WTC11 (cell line): Measurements from ENCODE around the gene LRIG1. TPM values are rescaled to one million over a fixed set of nuclear protein-coding genes. Genes with fewer than 3 reads are reported as not detected.
A peak's percentile ranks its signal among the peaks of the same experiment; 100 is the strongest.

Experiments
- ATAC-seq: fragments of 200-7000 bp; cut with Tn5 transposase; 2 replicates; pipeline ENCODE4 v1.10.0; 2021; ENCODE audit warnings: mild to moderate bottlenecking, moderate library complexity
- CTCF ChIA-PET: fragments of 300-600 bp; sonication (Branson Sonifier 250); formaldehyde crosslinking; loops from one replicate; lab custom pipeline; 2021; ENCODE audit warnings: antibody characterized with exemption; lab: Charles Lee
- POLR2A ChIA-PET: fragments of 350-600 bp; sonication (Branson Sonifier 250); formaldehyde crosslinking; loops from one replicate; lab custom pipeline; 2021; ENCODE audit warnings: antibody characterized with exemption; lab: Charles Lee
- DNase-seq: peaks from one replicate; pipeline ENCODE4 v3.0.0; 2021; ENCODE audit warnings: low spot score
- H3K27ac Mint-ChIP-seq: 2 replicates; pipeline ENCODE4 v1.8.0; 2021; ENCODE audit warnings: mixed read lengths
- H3K27me3 Mint-ChIP-seq: 2 replicates; pipeline ENCODE4 v1.8.0; 2021; ENCODE audit warnings: low read depth, mild to moderate bottlenecking, moderate library complexity, mixed read lengths
- H3K36me3 Mint-ChIP-seq: 2 replicates; pipeline ENCODE4 v1.8.0; 2021; ENCODE audit warnings: mixed read lengths
- H3K4me1 Mint-ChIP-seq: 2 replicates; pipeline ENCODE4 v1.8.0; 2022; ENCODE audit warnings: mixed read lengths
- H3K4me3 Mint-ChIP-seq: 2 replicates; pipeline ENCODE4 v1.8.0; 2021; ENCODE audit warnings: mild to moderate bottlenecking, moderate library complexity, mixed read lengths
- H3K9me3 Mint-ChIP-seq: 2 replicates; pipeline ENCODE4 v1.8.0; 2021; ENCODE audit warnings: mixed read lengths
- ATF1 ChIP-seq: sonication (generic); formaldehyde crosslinking; IDR thresholded peaks from 2 replicates; pipeline ENCODE4 v1.8.1; 2023; ENCODE audit warnings: mild to moderate bottlenecking, moderate library complexity, missing genetic modification reagents
- CREM ChIP-seq: sonication (generic); formaldehyde crosslinking; IDR thresholded peaks from 2 replicates; pipeline ENCODE4 v1.8.1; 2022; ENCODE audit warnings: mild to moderate bottlenecking, missing genetic modification reagents, moderate library complexity
- ELF4 ChIP-seq: sonication (generic); formaldehyde crosslinking; IDR thresholded peaks from 2 replicates; pipeline ENCODE4 v1.8.1; 2022; ENCODE audit warnings: low read depth, mild to moderate bottlenecking, moderate library complexity, missing genetic modification reagents
- FOXK1 ChIP-seq: sonication (generic); formaldehyde crosslinking; IDR thresholded peaks from 2 replicates; pipeline ENCODE4 v1.8.0; 2022; ENCODE audit warnings: mild to moderate bottlenecking, moderate library complexity, missing genetic modification reagents
- GTF2I ChIP-seq: fragments of 250-450 bp; sonication (Bioruptor Pico); conservative IDR thresholded peaks from 2 replicates; pipeline ENCODE4 v1.4.0; 2021; ENCODE audit warnings: mild to moderate bottlenecking
- IRF2 ChIP-seq: sonication (generic); formaldehyde crosslinking; IDR thresholded peaks from 2 replicates; pipeline ENCODE4 v1.8.0; 2022; ENCODE audit warnings: low read depth, missing genetic modification reagents, borderline replicate concordance
- JUN ChIP-seq: sonication (generic); formaldehyde crosslinking; IDR thresholded peaks from 2 replicates; pipeline ENCODE4 v1.8.0; 2023; ENCODE audit warnings: mild to moderate bottlenecking, missing genetic modification reagents
- KAT7 ChIP-seq: sonication (generic); formaldehyde crosslinking; IDR thresholded peaks from 2 replicates; pipeline ENCODE4 v1.8.1; 2023; ENCODE audit warnings: missing genetic modification reagents, mild to moderate bottlenecking, borderline replicate concordance
- NFYB ChIP-seq: sonication (generic); formaldehyde crosslinking; conservative IDR thresholded peaks from 2 replicates; pipeline ENCODE4 v1.8.0; 2022; ENCODE audit warnings: low read depth, missing genetic modification reagents
- NR3C1 ChIP-seq: sonication (generic); formaldehyde crosslinking; conservative IDR thresholded peaks from 2 replicates; pipeline ENCODE4 v1.8.1; 2023; ENCODE audit warnings: low read depth, mild to moderate bottlenecking, missing genetic modification reagents
- SMAD3 ChIP-seq: sonication (generic); formaldehyde crosslinking; IDR thresholded peaks from 2 replicates; pipeline ENCODE4 v1.8.0; 2022; ENCODE audit warnings: missing genetic modification reagents, mild to moderate bottlenecking, borderline replicate concordance
- TEAD1 ChIP-seq: sonication (generic); formaldehyde crosslinking; IDR thresholded peaks from 2 replicates; pipeline ENCODE4 v1.8.0; 2022; ENCODE audit warnings: mild to moderate bottlenecking, missing genetic modification reagents
- ZNF121 ChIP-seq: sonication (generic); formaldehyde crosslinking; IDR thresholded peaks from 2 replicates; pipeline ENCODE4 v1.8.0; 2023; ENCODE audit warnings: missing genetic modification reagents
- ZNF138 ChIP-seq: sonication (generic); formaldehyde crosslinking; conservative IDR thresholded peaks from 2 replicates; pipeline ENCODE4 v1.8.1; 2022; ENCODE audit warnings: mild to moderate bottlenecking, moderate library complexity, missing genetic modification reagents
- ZNF425 ChIP-seq: fragments of 250-450 bp; sonication (Bioruptor Pico); conservative IDR thresholded peaks from 2 replicates; pipeline ENCODE4 v1.9.0; 2021; ENCODE audit warnings: mild to moderate bottlenecking
- total RNA-seq: library from RNA; stranded (reverse); gene quantifications from 3 replicates; pipeline ENCODE4 v1.2.3, GENCODE V29; 2021
- TF ChIP-seq, protein P1 (sequence below): sonication (generic); formaldehyde crosslinking; conservative IDR thresholded peaks from 2 replicates; pipeline ENCODE4 v1.8.1; 2023; ENCODE audit warnings: mild to moderate bottlenecking, low read depth, missing genetic modification reagents, moderate library complexity
- TF ChIP-seq, protein P2 (sequence below): fragments of 250-450 bp; sonication (Bioruptor Pico); IDR thresholded peaks from 2 replicates; pipeline ENCODE4 v1.8.0; 2021; ENCODE audit warnings: mild to moderate bottlenecking
- TF ChIP-seq, protein P3 (sequence below): sonication (generic); formaldehyde crosslinking; IDR thresholded peaks from 2 replicates; pipeline ENCODE4 v1.8.1; 2022; ENCODE audit warnings: missing genetic modification reagents, borderline replicate concordance

Gene LRIG1
- total RNA-seq, 1 experiment from 2014 or later, result 105 TPM

- TF ChIP-seq ZNF425 (CRISPR knock-in tag) (no peak), ZNF138 (CRISPR knock-in tag) (no peak), GTF2I (CRISPR knock-in tag) (no peak), FOXK1 (CRISPR knock-in tag) (no peak)
- TF ChIP-seq, protein P1, sequence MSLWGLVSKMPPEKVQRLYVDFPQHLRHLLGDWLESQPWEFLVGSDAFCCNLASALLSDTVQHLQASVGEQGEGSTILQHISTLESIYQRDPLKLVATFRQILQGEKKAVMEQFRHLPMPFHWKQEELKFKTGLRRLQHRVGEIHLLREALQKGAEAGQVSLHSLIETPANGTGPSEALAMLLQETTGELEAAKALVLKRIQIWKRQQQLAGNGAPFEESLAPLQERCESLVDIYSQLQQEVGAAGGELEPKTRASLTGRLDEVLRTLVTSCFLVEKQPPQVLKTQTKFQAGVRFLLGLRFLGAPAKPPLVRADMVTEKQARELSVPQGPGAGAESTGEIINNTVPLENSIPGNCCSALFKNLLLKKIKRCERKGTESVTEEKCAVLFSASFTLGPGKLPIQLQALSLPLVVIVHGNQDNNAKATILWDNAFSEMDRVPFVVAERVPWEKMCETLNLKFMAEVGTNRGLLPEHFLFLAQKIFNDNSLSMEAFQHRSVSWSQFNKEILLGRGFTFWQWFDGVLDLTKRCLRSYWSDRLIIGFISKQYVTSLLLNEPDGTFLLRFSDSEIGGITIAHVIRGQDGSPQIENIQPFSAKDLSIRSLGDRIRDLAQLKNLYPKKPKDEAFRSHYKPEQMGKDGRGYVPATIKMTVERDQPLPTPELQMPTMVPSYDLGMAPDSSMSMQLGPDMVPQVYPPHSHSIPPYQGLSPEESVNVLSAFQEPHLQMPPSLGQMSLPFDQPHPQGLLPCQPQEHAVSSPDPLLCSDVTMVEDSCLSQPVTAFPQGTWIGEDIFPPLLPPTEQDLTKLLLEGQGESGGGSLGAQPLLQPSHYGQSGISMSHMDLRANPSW, result no peak
Measured at GRCh38 chr3:66366747-66367146, 134.1 kb downstream of the LRIG1 start (continued).

- ChIA-PET POLR2A (no interaction called here), CTCF (no interaction called here)
- Mint-ChIP-seq H3K9me3 (no peaks in the 10 kb centered on the region), H3K27me3 (no peaks in the 10 kb centered on the region), H3K36me3 (no peaks in the 10 kb centered on the region), H3K4me3 (no peak overlapping the region), H3K27ac (0 out of 2 replicates have a peak overlapping the region, but pooled peaks have one; percentile 17), H3K4me1 (peaks cover 34% of the 10 kb centered on the region)
- ATAC-seq, result no peak
- TF ChIP-seq TEAD1 (CRISPR knock-in tag), result no peak
- TF ChIP-seq, protein P2, sequence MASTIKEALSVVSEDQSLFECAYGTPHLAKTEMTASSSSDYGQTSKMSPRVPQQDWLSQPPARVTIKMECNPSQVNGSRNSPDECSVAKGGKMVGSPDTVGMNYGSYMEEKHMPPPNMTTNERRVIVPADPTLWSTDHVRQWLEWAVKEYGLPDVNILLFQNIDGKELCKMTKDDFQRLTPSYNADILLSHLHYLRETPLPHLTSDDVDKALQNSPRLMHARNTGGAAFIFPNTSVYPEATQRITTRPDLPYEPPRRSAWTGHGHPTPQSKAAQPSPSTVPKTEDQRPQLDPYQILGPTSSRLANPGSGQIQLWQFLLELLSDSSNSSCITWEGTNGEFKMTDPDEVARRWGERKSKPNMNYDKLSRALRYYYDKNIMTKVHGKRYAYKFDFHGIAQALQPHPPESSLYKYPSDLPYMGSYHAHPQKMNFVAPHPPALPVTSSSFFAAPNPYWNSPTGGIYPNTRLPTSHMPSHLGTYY (CRISPR knock-in tag), result no peak
- no peak for TF ChIP-seq ZNF138 (CRISPR knock-in tag)
- TF ChIP-seq JUN (CRISPR knock-in tag), result no peak
- no peak for TF ChIP-seq ATF1 (CRISPR knock-in tag)
- TF ChIP-seq KAT7 (CRISPR knock-in tag), result no peak
- TF ChIP-seq IRF2 (CRISPR knock-in tag), result no peak
- no peak for TF ChIP-seq NR3C1
- no peak for TF ChIP-seq SMAD3
- TF ChIP-seq ZNF121 (CRISPR knock-in tag), result no peak
- no peak for TF ChIP-seq NFYB (CRISPR knock-in tag)
- TF ChIP-seq, protein P3, sequence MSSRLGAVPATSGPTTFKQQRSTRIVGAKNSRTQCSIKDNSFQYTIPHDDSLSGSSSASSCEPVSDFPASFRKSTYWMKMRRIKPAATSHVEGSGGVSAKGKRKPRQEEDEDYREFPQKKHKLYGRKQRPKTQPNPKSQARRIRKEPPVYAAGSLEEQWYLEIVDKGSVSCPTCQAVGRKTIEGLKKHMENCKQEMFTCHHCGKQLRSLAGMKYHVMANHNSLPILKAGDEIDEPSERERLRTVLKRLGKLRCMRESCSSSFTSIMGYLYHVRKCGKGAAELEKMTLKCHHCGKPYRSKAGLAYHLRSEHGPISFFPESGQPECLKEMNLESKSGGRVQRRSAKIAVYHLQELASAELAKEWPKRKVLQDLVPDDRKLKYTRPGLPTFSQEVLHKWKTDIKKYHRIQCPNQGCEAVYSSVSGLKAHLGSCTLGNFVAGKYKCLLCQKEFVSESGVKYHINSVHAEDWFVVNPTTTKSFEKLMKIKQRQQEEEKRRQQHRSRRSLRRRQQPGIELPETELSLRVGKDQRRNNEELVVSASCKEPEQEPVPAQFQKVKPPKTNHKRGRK (CRISPR knock-in tag), result no peak
- DNase-seq, result no peak
Measured at GRCh38 chr3:66365080-66365479, 135.7 kb downstream of the LRIG1 start.

DNA sequence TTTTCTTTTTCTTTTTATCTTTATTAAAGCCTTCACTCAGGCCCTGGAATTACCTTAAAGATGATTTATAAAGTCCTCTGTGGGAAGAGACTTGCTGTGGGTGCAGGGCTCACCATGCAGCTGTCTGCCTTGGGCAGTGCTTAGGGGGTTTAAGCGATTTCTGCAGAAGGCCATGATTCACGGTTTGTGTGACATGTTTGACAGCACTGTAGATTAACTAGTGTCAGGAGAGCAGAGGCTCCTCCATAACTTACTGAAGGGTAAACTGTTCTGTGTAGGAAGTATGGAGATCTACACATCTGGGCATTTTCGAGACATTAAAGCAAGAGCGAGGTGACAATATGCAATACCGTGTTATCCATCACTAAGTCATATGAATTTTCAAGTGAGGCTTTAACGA, 137.7 kb downstream of the LRIG1 start:
- ChIA-PET POLR2A (no interaction called here), CTCF (interaction anchor here (1.0 to 1.8 kb wide), 3 partner anchors 9 to 111 kb away, joined by 3 to 8 read pairs (median 3); no protein-coding TSS in a partner anchor)
- Mint-ChIP-seq H3K4me3 (no peak overlapping the region), H3K4me1 (peaks cover 34% of the 10 kb centered on the region), H3K27me3 (no peaks in the 10 kb centered on the region), H3K9me3 (no peaks in the 10 kb centered on the region), H3K36me3 (no peaks in the 10 kb centered on the region), H3K27ac (no peak overlapping the region)
- TF ChIP-seq CREM (no peak), ELF4 (no peak)
- DNase-seq, result no peak
- no peak for ATAC-seq
